DND-41 (cell line): ENCODE measurements around the gene ZDHHC7.

ENCODE experiments used
- CTCF ChIP-seq: IDR thresholded peaks from 2 replicates; pipeline ENCODE4 v1.5.1; 2012; ENCODE audit warnings: borderline replicate concordance, low read length, moderate library complexity, mild to moderate bottlenecking; ENCODE audit not compliant: poor library complexity, severe bottlenecking; ENCODE audit errors: extremely low read depth
- EZH2 ChIP-seq: IDR thresholded peaks from 3 replicates; pipeline ENCODE4 v1.6.1; 2012; ENCODE audit warnings: borderline replicate concordance, low read depth, mild to moderate bottlenecking, moderate library complexity, low read length, inconsistent platforms; ENCODE audit not compliant: severe bottlenecking

DNA sequence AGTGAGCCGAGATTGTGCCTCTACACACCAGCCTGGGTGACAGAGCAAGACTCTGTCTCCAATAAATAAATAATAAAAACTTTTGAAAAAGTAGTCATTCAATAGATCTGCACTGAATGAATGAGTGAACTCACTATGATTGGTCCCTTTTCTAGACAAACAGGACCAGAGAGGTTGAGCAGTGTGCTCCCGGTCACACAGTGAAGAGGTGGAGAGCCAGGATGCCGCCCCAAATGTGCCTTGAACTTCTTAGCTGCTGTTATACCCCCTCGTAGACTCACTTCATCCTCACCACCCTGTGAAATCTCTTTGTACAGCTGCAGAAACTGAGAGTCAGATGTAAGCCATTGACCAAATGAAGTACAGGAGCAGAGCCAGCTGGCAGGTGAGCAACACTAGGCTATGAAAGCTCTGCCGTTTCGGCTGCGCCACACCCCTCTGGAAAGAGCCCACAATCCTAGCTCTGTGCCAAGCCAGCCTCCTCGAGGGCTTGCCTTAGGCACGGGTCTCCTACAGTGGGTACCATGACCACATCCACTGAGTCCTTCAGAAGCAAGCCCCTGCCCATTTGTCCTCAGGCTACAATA is 8.4 kb upstream of the ZDHHC7 start:
- no peak for TF ChIP-seq CTCF
- TF ChIP-seq EZH2: no peak
